Endothelial cell of umbilical vein (primary cell): ENCODE data around the gene RND2. TPM values are rescaled to one million over a fixed set of nuclear protein-coding genes. Genes with fewer than 3 reads are reported as not detected.

Experiments
- BruUV-seq: library from RNA; stranded (reverse); fragments of 400-500 nt; replicated peaks from 2 replicates; lab custom pipeline; 2021; lab: Mats Ljungman, UMichigan
- CTCF ChIA-PET: fragments of 300-600, 350-600 bp; sonication (Branson Sonifier 250); formaldehyde crosslinking; loops from one replicate; lab custom pipeline; 2021; ENCODE audit warnings: antibody characterized with exemption, inconsistent platforms; lab: Charles Lee
- POLR2A ChIA-PET: fragments of 300-600, 350-600 bp; sonication (Branson Sonifier 250); formaldehyde crosslinking; loops from one replicate; lab custom pipeline; 2021; ENCODE audit warnings: antibody characterized with exemption, inconsistent platforms; lab: Charles Lee
- DNase-seq: peaks from one replicate; pipeline ENCODE4 v3.0.0-alpha.2; 2011; ENCODE audit warnings: low read depth, low spot score
- FAIRE-seq: peaks from 2 replicates; lab custom pipeline; 2011; peaks lifted over from hg19 to GRCh38; lab: Jason Lieb, UNC
- H2AFZ ChIP-seq: 2 replicates; pipeline ENCODE4 v1.6.0; 2012; ENCODE audit warnings: low read depth, low read length, control low read depth, inconsistent platforms
- H3K27ac ChIP-seq: 2 replicates; pipeline ENCODE4 v1.5.1; 2011; ENCODE audit warnings: low read depth, mild to moderate bottlenecking, control low read depth, low read length, moderate library complexity; ENCODE audit not compliant: insufficient read depth
- H3K27me3 ChIP-seq, 2 experiments: 2 replicates each; pipeline versions ENCODE4 v1.6.0 to v1.6.1; 2011; ENCODE audit warnings: low read length in 2 of 2, mixed read lengths in 1 of 2; ENCODE audit not compliant: control insufficient read depth in 2 of 2, insufficient read depth in 2 of 2
- H3K36me3 ChIP-seq, 2 experiments: 2 replicates in 1 of 2; 3 replicates in 1 of 2; pipeline ENCODE4 v1.5.1; 2011; ENCODE audit warnings: low read length in 2 of 2, mild to moderate bottlenecking in 1 of 2, moderate library complexity in 1 of 2; ENCODE audit not compliant: control insufficient read depth in 2 of 2, insufficient read depth in 2 of 2; ENCODE audit errors: extremely low read depth in 1 of 2
- H3K4me1 ChIP-seq: 3 replicates; pipeline ENCODE4 v1.5.1; 2011; ENCODE audit warnings: mild to moderate bottlenecking, low read length; ENCODE audit not compliant: control insufficient read depth, insufficient read depth; ENCODE audit errors: extremely low read depth
- H3K4me2 ChIP-seq: 2 replicates; pipeline ENCODE4 v1.6.1; 2011; ENCODE audit warnings: low read length, control low read depth, mixed read lengths; ENCODE audit not compliant: insufficient read depth
- H3K4me3 ChIP-seq, 3 experiments: fragments of 200-600 bp in 1 of 3; sonication (generic), shearing (Covaris generic) in 1 of 3; replicated peaks in 1 of 3; 2 replicates each; pipeline ENCODE4 v1.5.1; 2011 to 2016; ENCODE audit warnings: control low read depth in 3 of 3, low read length in 3 of 3, mild to moderate bottlenecking in 2 of 3, inconsistent platforms in 1 of 3, low read depth in 1 of 3, moderate library complexity in 1 of 3; ENCODE audit not compliant: insufficient read depth in 1 of 3
- H3K79me2 ChIP-seq: 2 replicates; pipeline ENCODE4 v1.6.0; 2012; ENCODE audit warnings: low read length, inconsistent platforms; ENCODE audit not compliant: control insufficient read depth, insufficient read depth
- H3K9ac ChIP-seq: replicated peaks from 2 replicates; pipeline ENCODE3; 2011; ENCODE audit warnings: low read length, control low read depth; ENCODE audit not compliant: insufficient read depth; ENCODE audit errors: extremely low read depth
- H3K9me1 ChIP-seq: replicated peaks from 3 replicates; pipeline ENCODE4 v1.6.0; 2011; ENCODE audit warnings: mild to moderate bottlenecking, low read length; ENCODE audit not compliant: control insufficient read depth, insufficient read depth; ENCODE audit errors: extremely low read depth
- H3K9me3 ChIP-seq: replicated peaks from 2 replicates; pipeline ENCODE4 v1.5.1; 2012; ENCODE audit warnings: low read length, inconsistent platforms; ENCODE audit not compliant: control insufficient read depth, insufficient read depth
- H4K20me1 ChIP-seq: replicated peaks from 2 replicates; pipeline ENCODE3; 2011; ENCODE audit warnings: mild to moderate bottlenecking, low read length; ENCODE audit not compliant: control insufficient read depth, insufficient read depth; ENCODE audit errors: extremely low read depth
- EZH2 ChIP-seq: IDR thresholded peaks from 2 replicates; pipeline ENCODE4 v1.6.1; 2012; ENCODE audit warnings: borderline replicate concordance, low read depth, mild to moderate bottlenecking, moderate library complexity, low read length, inconsistent platforms; ENCODE audit not compliant: severe bottlenecking
- FOS ChIP-seq: IDR thresholded peaks from 2 replicates; pipeline ENCODE4 v1.6.1; 2011; ENCODE audit warnings: mild to moderate bottlenecking, low read length, moderate library complexity, borderline replicate concordance; ENCODE audit not compliant: insufficient read depth
- GATA2 ChIP-seq: IDR thresholded peaks from 2 replicates; pipeline ENCODE4 v1.7.0; 2011; ENCODE audit warnings: low read depth, mild to moderate bottlenecking, moderate library complexity, mixed read lengths, low read length; ENCODE audit not compliant: insufficient read length, insufficient read depth
- JUN ChIP-seq: IDR thresholded peaks from 2 replicates; pipeline ENCODE4 v1.6.1; 2011; ENCODE audit warnings: borderline replicate concordance, low read depth; ENCODE audit not compliant: insufficient read length, insufficient read depth
- MYC ChIP-seq: IDR thresholded peaks from one replicate; pipeline ENCODE4 v1.6.1; 2011; ENCODE audit warnings: mild to moderate bottlenecking, low read depth, low read length
- POLR2A ChIP-seq: IDR thresholded peaks from 2 replicates; pipeline ENCODE4 v1.6.1; 2012; ENCODE audit warnings: low read depth, mild to moderate bottlenecking, control low read depth, low read length
- POLR2AphosphoS5 ChIP-seq: IDR thresholded peaks from 2 replicates; pipeline ENCODE4 v1.6.1; 2012; ENCODE audit warnings: low read depth, mild to moderate bottlenecking, control low read depth, low read length, moderate library complexity; ENCODE audit not compliant: insufficient read depth
- dilution Hi-C: fragments of 300-500 bp; cut with MboI; formaldehyde crosslinking; loops from one replicate; pipeline ENCODE4 v1.15.0; 2019; ENCODE audit warnings: low sequenced_read_pairs; ENCODE audit not compliant: extremely low pct_ligation_motif_present
- intact Hi-C: fragments of 100-400 bp; cut with micrococcal nuclease; formaldehyde crosslinking; loops from one replicate; pipeline ENCODE4 v1.10.0; 2022
- polyA plus RNA-seq, 4 experiments: library from polyadenylated mRNA; depleted of rRNA in 3 of 4; stranded (reverse) in 3 of 4; unstranded in 1 of 4; fragments of >200 nt; gene quantifications; 2 replicates each; pipeline versions ENCODE4 v1.2.1 to v1.2.3, GENCODE V29; 2011 to 2012; ENCODE audit warnings: missing spikeins in 1 of 4
- total RNA-seq: library from RNA; stranded (reverse); gene quantifications from 2 replicates; pipeline ENCODE4 v1.2.3, GENCODE V29; 2021
- TF ChIP-seq, protein P1 (sequence below): IDR thresholded peaks from 2 replicates; pipeline ENCODE4 v1.6.1; 2011; ENCODE audit not compliant: insufficient read depth, insufficient read length
- TF ChIP-seq, protein P2 (sequence below), 2 donors: IDR thresholded peaks; 1 replicate in 1 of 2; 2 replicates in 1 of 2; pipeline ENCODE4 v1.5.1; 2011; ENCODE audit warnings: low read length in 2 of 2, mild to moderate bottlenecking in 2 of 2, moderate library complexity in 2 of 2, control low read depth in 1 of 2, inconsistent platforms in 1 of 2, low read depth in 1 of 2; ENCODE audit not compliant: insufficient read depth in 1 of 2; ENCODE audit errors: extremely low read depth in 1 of 2

Gene RND2
- total and polyA plus RNA-seq, 2 donors (not counting 3 experiments of a cell fraction or from before 2014, with no cell fraction given), result 0.81 to 0.97 TPM

DNA sequence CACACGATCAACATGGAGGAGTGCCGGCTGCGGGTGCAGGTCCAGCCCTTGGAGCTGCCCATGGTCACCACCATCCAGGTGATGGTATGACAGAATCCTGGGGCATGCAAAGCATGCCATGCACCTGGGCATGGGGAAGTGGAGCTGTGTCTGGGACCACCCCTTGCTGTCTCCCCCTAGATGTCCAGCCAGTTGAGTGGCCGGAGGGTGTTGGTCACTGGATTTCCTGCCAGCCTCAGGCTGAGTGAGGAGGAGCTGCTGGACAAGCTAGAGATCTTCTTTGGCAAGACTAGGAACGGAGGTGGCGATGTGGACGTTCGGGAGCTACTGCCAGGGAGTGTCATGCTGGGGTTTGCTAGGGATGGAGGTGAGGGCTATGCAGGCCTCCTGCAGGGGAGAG is 11.7 kb upstream of the RND2 start:
- FAIRE-seq (no peak), DNase-seq (no peak)
- intact Hi-C loops, result no loop called here
- no peaks in the 10 kb centered on the region for H3K9me3 ChIP-seq
- no peaks in the 10 kb centered on the region for H4K20me1 ChIP-seq
- H3K4me1 ChIP-seq, result peaks cover 14% of the 10 kb centered on the region
- no peak overlapping the region for H3K27ac ChIP-seq
- H3K4me3 ChIP-seq, result no peak overlapping the region
- dilution Hi-C loops, result no loop called here
- H3K9ac ChIP-seq, result no peak overlapping the region
- POLR2A ChIA-PET, result interaction anchor here (1.0 kb wide), 1 partner anchor 15 kb away, joined by 4 read pairs; no protein-coding TSS in a partner anchor
- H2AFZ ChIP-seq, result no peak overlapping the region
- peaks cover 3 to 30% of the 10 kb centered on the region in 2 experiments for H3K36me3 ChIP-seq
- H3K79me2 ChIP-seq, result peaks cover 7% of the 10 kb centered on the region
- CTCF ChIA-PET, result interaction anchor here (1.0 to 2.4 kb wide), 2 partner anchors 11 to 15 kb away, joined by 4 to 8 read pairs; partner anchors contain the start of gene RPL27
- no TSS peak for BruUV-seq
- no peak overlapping the region for H3K4me2 ChIP-seq
- TF ChIP-seq MYC (no peak), JUN (no peak), POLR2A (no peak), EZH2 (no peak), GATA2 (no peak), POLR2AphosphoS5 (no peak), FOS (no peak)
- TF ChIP-seq, protein P1, sequence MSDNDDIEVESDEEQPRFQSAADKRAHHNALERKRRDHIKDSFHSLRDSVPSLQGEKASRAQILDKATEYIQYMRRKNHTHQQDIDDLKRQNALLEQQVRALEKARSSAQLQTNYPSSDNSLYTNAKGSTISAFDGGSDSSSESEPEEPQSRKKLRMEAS, result no peak
- TF ChIP-seq, protein P2, sequence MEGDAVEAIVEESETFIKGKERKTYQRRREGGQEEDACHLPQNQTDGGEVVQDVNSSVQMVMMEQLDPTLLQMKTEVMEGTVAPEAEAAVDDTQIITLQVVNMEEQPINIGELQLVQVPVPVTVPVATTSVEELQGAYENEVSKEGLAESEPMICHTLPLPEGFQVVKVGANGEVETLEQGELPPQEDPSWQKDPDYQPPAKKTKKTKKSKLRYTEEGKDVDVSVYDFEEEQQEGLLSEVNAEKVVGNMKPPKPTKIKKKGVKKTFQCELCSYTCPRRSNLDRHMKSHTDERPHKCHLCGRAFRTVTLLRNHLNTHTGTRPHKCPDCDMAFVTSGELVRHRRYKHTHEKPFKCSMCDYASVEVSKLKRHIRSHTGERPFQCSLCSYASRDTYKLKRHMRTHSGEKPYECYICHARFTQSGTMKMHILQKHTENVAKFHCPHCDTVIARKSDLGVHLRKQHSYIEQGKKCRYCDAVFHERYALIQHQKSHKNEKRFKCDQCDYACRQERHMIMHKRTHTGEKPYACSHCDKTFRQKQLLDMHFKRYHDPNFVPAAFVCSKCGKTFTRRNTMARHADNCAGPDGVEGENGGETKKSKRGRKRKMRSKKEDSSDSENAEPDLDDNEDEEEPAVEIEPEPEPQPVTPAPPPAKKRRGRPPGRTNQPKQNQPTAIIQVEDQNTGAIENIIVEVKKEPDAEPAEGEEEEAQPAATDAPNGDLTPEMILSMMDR (IDR thresholded peaks at IDR 0.05; ENCODE audit: extremely low read depth in 1 of 2, insufficient read depth in 1 of 2, low read depth in 1 of 2, low read length in 2 of 2), result no peak
- H3K9me1 ChIP-seq, result no peaks in the 10 kb centered on the region
- no peaks in the 10 kb centered on the region for H3K27me3 ChIP-seq
